HG03280 (cell line): ENCODE measurements around the gene GNB2.
A peak's percentile ranks its signal among the peaks of the same experiment; 100 is the strongest.

ENCODE experiments used
- ATAC-seq: cut with Tn5 transposase; IDR thresholded peaks from one replicate; pipeline ENCODE4 v1.9.1; 2021; ENCODE audit warnings: mild to moderate bottlenecking, moderate library complexity; ENCODE audit not compliant: unreplicated experiment

The GNB2 gene

DNA sequence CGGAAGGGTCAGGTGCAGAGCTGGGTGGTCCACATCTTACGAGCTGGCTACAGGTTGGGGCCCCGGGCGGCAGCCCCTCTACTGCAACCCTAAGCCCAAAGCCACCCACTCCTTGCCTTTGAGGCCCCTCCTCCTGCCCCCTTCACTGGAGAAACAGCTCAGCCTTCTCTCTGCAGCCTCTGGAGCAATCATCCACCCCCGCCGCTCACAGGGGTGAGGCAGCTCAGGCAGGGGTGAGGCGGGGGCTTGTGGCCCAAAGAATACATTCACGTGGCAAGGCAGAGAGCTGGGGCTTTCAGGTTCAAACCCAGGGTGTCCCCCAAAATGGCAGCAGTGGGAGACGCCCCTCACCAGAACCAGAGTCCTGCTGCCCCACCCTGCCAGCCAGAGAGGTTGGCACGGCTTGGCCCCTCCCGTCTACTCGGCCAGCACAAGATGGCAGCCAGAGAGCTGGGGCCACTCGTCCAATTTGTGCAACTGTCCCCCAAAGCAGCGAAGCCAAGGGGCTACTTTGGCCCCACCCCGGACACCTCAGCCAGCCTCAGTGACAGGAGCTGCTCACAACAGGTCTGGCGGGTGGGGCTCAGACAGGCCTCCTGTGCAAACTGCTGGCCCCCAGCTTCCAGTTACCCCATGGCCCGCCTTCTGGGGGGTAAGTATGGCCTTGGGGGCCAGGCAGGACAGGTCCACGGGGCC, 7.2 kb downstream of the GNB2 start:
- ATAC-seq: no peak

DNA sequence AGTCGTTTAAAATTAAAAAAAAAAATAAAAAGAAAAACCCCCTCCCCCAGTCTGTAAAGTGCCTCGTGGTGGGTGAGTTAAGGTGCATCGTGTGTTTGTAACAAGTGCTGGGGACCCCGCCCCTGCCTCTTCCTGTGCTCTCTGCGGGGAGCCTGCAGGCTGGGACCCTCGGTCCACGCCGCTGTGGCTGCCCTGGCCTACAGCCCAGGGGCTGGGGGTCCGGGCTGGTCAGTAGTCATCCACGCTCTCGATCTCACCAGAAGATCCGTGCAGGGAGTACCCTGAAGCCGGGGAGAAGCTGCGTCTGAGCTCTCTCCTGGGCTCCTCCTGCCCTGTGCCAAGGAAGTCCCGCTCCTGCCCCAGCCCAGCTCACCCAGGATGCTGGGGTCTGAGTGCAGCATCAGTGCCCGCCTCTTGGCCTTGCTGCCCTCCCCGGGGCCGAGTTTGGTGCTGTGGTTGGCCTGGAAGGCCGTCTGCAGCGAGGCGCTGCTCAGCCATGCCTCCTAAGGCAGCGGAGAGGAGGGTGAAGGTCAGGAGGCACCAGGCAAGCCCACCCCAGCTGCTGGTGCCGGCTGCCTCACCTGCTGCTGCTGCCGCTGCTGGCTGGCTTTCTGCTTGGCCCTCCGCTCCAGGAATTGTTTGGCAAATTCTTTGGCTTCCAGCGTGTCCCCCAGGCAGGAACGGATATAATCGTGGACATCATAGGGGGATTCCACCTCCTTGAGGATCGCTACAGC, 8.1 kb downstream of the GNB2 start:
- no peak for ATAC-seq

DNA sequence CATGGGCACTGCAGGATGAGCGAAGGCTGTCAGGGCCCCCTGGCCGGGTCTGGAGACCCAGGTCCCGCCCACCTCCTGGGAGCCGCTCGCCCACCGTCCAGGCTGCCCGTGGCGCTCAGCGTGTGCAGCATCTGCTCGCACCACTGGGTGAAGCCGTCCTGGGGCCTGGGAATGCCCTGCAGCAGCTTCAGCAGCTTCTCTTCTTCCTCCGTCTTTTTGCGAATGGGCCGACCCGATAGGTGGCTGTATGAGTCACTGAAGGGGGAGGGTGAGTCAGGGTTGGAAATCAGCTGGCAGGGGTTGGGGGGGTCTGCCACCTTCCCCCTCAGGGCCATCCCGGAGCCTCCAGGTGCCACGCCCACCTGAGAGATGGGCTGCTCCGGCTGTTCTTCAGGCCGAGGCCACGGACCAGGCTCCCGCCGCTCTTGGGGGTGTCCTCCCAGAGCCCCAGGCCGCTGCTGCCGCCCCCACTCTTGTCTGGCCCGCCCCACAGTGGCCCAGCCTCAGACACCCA, 8.7 kb downstream of the GNB2 start:
- no peak for ATAC-seq

GRCh38 chr7:100682991-100683658, 9.6 kb downstream of the GNB2 start:
- ATAC-seq: no peak

DNA sequence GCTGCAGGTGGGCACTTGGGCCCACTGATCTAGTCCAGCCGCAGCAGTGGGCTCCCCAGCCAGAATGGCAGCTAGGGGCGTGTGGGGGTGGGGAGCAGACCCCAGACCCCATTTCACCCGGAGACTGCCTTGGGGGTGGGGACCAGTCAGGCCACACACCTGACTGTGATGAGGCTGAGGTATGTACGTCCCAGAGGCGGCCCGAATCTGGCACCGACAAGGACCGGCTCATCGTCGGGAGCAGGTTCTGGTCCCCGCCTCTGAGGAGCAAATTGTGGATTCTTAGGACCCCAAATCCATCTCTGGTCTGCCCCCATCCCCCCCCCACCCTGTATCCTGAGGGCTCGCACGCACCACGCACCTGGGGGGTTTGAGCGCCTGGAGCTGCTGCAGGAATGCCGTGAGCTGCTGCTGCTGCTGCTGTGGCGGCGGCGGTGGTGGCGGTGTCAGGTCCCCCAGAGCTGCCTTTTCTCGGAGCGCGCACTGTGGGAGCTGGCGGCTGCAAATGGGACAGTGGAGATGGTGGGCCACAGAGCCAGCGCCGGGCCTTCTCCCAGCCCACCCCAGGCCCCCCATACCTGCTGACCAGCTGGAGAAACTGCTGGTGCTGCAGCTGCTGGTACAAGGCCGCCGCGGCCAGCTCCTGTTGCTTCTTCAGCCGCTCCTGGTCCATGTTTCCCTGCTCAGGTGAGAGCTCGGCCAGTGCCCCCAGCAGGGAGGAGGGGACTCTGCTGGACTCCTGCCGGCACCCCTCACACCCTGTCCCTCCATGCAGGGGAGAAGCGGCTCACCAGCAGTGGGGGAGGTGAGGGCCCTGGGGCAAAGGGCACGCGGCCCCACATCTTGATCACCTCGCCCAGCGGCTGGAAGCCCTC, 10.4 kb downstream of the GNB2 start:
- ATAC-seq: no peak

GRCh38 chr7:100684534-100685042, 11.0 kb downstream of the GNB2 start:
- ATAC-seq: no peak

DNA sequence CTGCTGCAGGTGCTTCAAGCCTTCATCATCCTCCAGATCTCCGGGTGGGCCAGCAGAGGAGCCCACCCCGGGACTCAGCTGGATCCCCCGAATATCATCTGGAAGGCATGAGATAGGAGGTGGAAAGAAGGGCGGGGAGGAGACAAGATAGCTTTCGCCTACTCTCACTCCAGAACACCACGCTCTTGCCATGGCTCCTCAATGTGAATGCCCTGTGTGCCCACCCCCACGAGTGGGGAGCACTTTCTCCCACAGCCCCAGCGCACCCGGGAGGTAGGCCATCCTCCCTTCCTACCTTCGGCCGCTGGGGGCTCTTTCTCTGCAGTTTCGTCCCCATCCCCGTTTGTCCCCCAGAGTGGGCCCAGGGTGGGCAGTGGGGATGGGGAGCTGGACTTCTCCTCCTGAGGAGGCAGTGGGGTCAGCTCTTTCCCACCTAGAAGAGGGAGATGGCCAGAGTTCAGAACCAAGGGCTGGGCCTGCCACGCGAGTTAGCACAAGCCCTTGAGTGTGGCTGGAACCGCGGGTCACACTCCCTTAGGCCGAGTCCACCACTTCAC, 11.6 kb downstream of the GNB2 start:
- ATAC-seq: no peak

GRCh38 chr7:100685631-100686145, 12.1 kb downstream of the GNB2 start:
- ATAC-seq: no peak

DNA sequence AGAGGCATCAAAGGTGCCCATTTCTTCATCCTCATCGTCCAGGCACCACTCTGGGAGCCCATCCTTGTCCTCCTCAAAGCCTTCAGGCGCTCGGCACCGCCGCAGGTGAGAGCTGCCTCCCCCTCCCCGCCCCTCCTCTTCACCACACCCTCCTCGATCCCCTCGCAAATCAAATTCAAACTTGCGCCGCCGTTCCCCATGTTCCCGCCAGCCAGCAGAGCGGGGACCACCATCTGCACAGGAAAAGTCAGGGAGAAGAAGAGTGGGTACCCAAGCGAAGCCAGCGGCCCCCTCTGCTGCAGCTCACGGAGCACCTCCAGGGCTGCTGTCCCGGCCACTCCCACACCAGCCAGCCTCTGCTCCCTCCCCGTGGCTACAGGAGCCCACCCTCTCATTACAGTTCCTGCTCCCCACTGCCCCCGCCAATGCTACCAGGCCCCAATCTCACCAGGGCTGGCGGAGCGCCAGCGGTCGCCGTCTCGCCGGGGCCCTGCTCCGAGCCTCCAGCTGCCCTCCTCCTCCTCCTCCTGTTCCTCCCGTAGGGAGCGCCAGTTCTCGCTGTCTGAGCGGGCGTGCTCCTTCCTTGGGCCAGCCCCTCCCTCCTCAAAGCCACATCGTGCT, 12.8 kb downstream of the GNB2 start:
- ATAC-seq: no peak

DNA sequence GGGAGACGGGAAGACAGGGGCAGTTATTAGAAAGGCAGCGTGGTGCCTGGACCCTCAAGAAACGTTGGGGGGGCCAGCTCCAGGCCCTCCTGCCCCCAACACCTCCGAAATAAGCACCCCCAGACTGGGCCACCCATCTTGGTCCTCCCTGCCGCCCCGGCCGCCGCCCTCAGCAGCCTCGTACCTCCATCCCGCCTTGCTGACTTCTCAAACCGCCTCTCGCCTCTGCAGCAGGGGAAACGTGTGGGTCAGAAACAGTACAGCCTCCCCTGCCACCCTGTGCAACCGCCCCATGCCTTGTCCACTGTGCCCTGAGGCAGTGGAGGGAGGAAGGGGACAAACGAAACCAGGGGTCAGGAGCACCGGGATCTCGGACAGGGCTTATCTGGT, 13.3 kb downstream of the GNB2 start:
- ATAC-seq: no peak

- no peak for ATAC-seq
Measured at GRCh38 chr7:100687261-100687660, 13.7 kb downstream of the GNB2 start.

GRCh38 chr7:100687751-100688300, 14.3 kb downstream of the GNB2 start:
- no peak for ATAC-seq

DNA sequence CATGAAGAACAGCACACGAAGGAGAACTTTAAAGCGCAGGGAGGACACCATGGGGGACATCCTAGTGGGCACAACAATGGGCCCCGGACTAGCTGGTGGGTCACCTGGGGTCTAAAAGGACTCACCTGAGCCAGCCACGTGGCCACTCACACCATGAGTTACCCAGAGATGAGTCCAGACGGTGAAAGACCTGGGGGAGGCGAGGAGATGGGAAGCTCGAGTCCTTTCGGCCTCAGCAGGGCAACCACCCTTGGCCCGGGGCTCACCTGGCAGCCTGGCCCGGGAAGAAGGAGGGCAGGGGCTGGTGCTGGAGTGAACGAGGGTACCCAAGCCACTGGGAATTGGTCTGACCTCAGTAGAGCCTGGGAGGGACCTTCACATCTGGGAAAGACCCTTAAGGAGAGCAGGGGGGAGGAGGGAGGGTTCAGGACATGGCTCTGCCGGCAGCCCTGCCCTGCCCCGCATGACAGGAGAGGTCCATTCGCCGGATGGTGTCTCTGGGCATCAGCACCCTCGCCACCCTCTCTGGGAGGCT, 14.9 kb downstream of the GNB2 start:
- no peak for ATAC-seq

GRCh38 chr7:100689230-100690135, 15.9 kb downstream of the GNB2 start:
- no peak for ATAC-seq

GRCh38 chr7:100691676-100692577, 18.4 kb downstream of the GNB2 start:
- ATAC-seq: peak; percentile 40

GRCh38 chr7:100692578-100692961, 19.0 kb downstream of the GNB2 start:
- no peak for ATAC-seq
